Tibial nerve (tissue), 4 donors: Measurements from ENCODE around the gene CHD2. TPM values are rescaled to one million over a fixed set of nuclear protein-coding genes. Genes with fewer than 3 reads are reported as not detected.

Experiments
- DNase-seq, 2 donors: peaks; one replicate each; pipeline ENCODE4 v3.0.0-alpha.2; 2019; ENCODE audit warnings: low spot score in 2 of 2
- H3K27ac ChIP-seq, 4 donors: fragments of 200-600 bp; sonication (generic) in 3 of 4; one replicate each; pipeline ENCODE4 v1.5.1; 2017 to 2019; ENCODE audit warnings: mild to moderate bottlenecking in 1 of 4
- H3K27me3 ChIP-seq, 2 donors: fragments of 200-600 bp; sonication (generic) in 1 of 2; one replicate each; pipeline versions ENCODE4 v1.5.1 to v1.6.0; 2017 to 2019
- H3K36me3 ChIP-seq, 3 donors: fragments of 200-600 bp; sonication (generic); one replicate each; pipeline ENCODE4 v1.5.1; 2018 to 2019
- H3K4me1 ChIP-seq, 4 donors: fragments of 200-600 bp; sonication (generic) in 3 of 4; one replicate each; pipeline ENCODE4 v1.5.1; 2017 to 2019
- H3K4me3 ChIP-seq, 4 donors: fragments of 200-600 bp; sonication (generic) in 3 of 4; one replicate each; pipeline ENCODE4 v1.5.1; 2017 to 2019; ENCODE audit warnings: mild to moderate bottlenecking in 1 of 4, moderate library complexity in 1 of 4
- H3K9me3 ChIP-seq, 4 donors: fragments of 200-600 bp; sonication (generic) in 3 of 4; one replicate each; pipeline ENCODE4 v1.5.1; 2017 to 2019
- CTCF ChIP-seq, 5 experiments: fragments of 200-600 bp in 3 of 5; fragments of 450-650 bp in 2 of 5; sonication (generic) in 3 of 5; IDR thresholded peaks; one replicate each; pipeline ENCODE4 v1.5.1; 2016 to 2019; ENCODE audit warnings: antibody characterized with exemption in 5 of 5, mild to moderate bottlenecking in 3 of 5, moderate library complexity in 2 of 5
- EP300 ChIP-seq, 2 donors: sonication (generic); formaldehyde crosslinking; IDR thresholded peaks; one replicate each; pipeline ENCODE4 v1.6.1; 2017; ENCODE audit warnings: antibody characterized with exemption in 2 of 2, mild to moderate bottlenecking in 1 of 2
- POLR2A ChIP-seq, 2 donors: fragments of 450-650 bp; IDR thresholded peaks; one replicate each; pipeline ENCODE4 v1.6.1; 2017; ENCODE audit warnings: antibody characterized with exemption in 2 of 2, mild to moderate bottlenecking in 2 of 2, moderate library complexity in 2 of 2
- WGBS, 2 donors: methylation state at CpG; one replicate each; pipeline ENCODE4 v1.1.5; 2018; 5-methylcytosine and 5-hydroxymethylcytosine counted together
- total RNA-seq, 4 donors: library from RNA; depleted of rRNA; stranded (reverse); fragments of >200 nt; gene quantifications; one replicate each; pipeline ENCODE4 v1.1.0, GENCODE V29; 2016

The CHD2 gene
- total RNA-seq, 4 donors from 2014 or later, result 96.5 to 133 (median 102) TPM

- no peaks in the 10 kb centered on the region for H3K9me3 ChIP-seq
- WGBS, 2 donors, result 42 to 48% methylated on average over 3 of the region's 3 CpGs
- TF ChIP-seq EP300 (IDR thresholded peaks at IDR 0.05) (no peak), POLR2A (IDR thresholded peaks at IDR 0.05) (no peak), CTCF (IDR thresholded peaks at IDR 0.05) (no peak)
- peak overlapping the region in 1 of 4 donors; percentile 87 for H3K4me3 ChIP-seq
- peaks cover 0 to 43% (median 10%) of the 10 kb centered on the region in 3 donors for H3K36me3 ChIP-seq
- H3K27ac ChIP-seq, result peak overlapping the region; percentile 2 to 100 (median 66)
- peaks cover 0 to 54% (median 18%) of the 10 kb centered on the region in 4 donors for H3K4me1 ChIP-seq
- no peaks in the 10 kb centered on the region for H3K27me3 ChIP-seq
- DNase-seq, result no peak
Measured at GRCh38 chr15:92887869-92888268, 12.3 kb upstream of the CHD2 start.

DNA sequence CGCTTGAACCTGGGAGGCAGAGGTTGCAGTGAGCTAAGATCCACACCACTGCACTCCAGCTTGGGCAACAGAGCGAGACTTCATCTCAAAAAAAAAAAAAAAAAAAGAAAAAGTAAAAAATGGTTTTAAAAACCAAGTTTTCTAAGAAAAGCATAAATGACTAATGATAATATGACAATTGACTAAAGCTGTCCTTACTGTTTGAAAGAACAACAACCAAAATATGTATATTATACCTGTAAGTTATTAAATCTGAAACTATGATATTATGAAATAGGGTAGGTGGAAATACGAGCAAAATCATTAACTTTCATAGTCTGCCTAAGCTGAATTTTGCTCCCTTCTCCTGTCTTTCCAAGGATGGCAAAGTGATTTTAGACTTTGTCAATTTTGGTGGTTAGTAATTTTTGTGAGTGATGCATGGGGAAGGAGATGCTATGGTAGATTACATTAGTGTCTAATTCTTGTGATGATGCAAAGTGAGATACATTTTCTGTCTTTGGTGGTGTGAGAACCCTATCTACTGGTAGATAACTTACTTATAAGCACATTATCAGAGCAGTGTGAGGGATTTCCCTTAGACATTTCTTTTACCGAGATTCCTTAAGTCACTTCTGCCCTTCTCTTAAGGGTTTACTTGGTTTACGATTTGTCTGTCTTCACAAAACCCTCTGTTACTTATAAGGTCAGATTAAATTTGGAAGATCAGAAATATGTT, 10.6 kb upstream of the CHD2 start:
- H3K27ac ChIP-seq, result peak overlapping the region in 2 of 4 donors; percentile 16 to 100
- no peak overlapping the region for H3K4me3 ChIP-seq
- H3K27me3 ChIP-seq, result no peaks in the 10 kb centered on the region
- no peak for DNase-seq
- peaks cover 0 to 63% (median 18%) of the 10 kb centered on the region in 4 donors for H3K4me1 ChIP-seq
- H3K36me3 ChIP-seq, result peaks cover 0 to 60% (median 16%) of the 10 kb centered on the region in 3 donors
- TF ChIP-seq EP300 (IDR thresholded peaks at IDR 0.05), result no peak
- no peak for TF ChIP-seq POLR2A (IDR thresholded peaks at IDR 0.05)
- no peak for TF ChIP-seq CTCF (IDR thresholded peaks at IDR 0.05)
- no peaks in the 10 kb centered on the region for H3K9me3 ChIP-seq
- WGBS, 2 donors, result 79 to 85% methylated on average over 5 of the region's 5 CpGs

GRCh38 chr15:92891533-92892200, 8.5 kb upstream of the CHD2 start:
- no peak overlapping the region for H3K4me3 ChIP-seq
- peak overlapping the region in 1 of 4 donors; percentile 38 for H3K27ac ChIP-seq
- no peaks in the 10 kb centered on the region for H3K27me3 ChIP-seq
- peaks cover 0 to 82% (median 22%) of the 10 kb centered on the region in 4 donors for H3K4me1 ChIP-seq
- no peaks in the 10 kb centered on the region for H3K9me3 ChIP-seq
- TF ChIP-seq CTCF (IDR thresholded peaks at IDR 0.05), result no peak
- TF ChIP-seq POLR2A (IDR thresholded peaks at IDR 0.05), result no peak
- no peak for TF ChIP-seq EP300 (IDR thresholded peaks at IDR 0.05)
- 72 to 75% methylated on average over 3 of the region's 3 CpGs for WGBS, 2 donors
- DNase-seq, result no peak
- peaks cover 0 to 63% (median 21%) of the 10 kb centered on the region in 3 donors for H3K36me3 ChIP-seq

DNA sequence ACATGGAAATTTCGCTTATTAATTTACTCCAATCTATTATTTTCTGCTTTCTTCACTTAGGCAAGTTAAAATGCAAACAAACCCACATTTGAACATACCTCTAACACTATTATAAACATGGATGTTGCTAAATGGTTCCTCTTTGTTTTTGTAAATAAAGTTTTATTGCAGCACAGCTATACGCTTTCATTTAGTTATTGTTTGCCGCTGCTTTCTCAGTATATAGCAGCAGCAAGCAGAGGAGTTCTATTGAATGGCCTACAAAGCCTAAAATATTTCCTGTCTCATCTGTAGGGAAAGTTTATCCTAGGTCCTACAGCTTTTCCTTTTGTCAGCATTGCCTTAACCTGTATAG, 7.9 kb upstream of the CHD2 start:
- peaks cover 0 to 82% (median 20%) of the 10 kb centered on the region in 4 donors for H3K4me1 ChIP-seq
- WGBS, 2 donors, result 93 to 95% methylated on average over 3 of the region's 3 CpGs
- DNase-seq, result no peak

More for the DNA sequence above, 7.9 kb upstream of the CHD2 start:
- no peak for TF ChIP-seq CTCF (IDR thresholded peaks at IDR 0.05)
- no peak for TF ChIP-seq EP300 (IDR thresholded peaks at IDR 0.05)
- TF ChIP-seq POLR2A (IDR thresholded peaks at IDR 0.05), result no peak
- H3K9me3 ChIP-seq, result no peaks in the 10 kb centered on the region
- H3K27ac ChIP-seq, result peak overlapping the region in 1 of 4 donors; percentile 38
- peaks cover 0 to 58% (median 21%) of the 10 kb centered on the region in 3 donors for H3K36me3 ChIP-seq
- H3K4me3 ChIP-seq, result no peak overlapping the region
- H3K27me3 ChIP-seq, result no peaks in the 10 kb centered on the region
